ENCODE results near the gene POP4. TPM values are rescaled to one million over a fixed set of nuclear protein-coding genes. Genes with fewer than 3 reads are reported as not detected.

POP4 gene
- total and polyA plus RNA-seq, 2 of the 4 experiments (the other 2 are of a cell fraction) = 65.1 to 87.2 TPM

GRCh38 chr19:29625186-29625651 lies 19.1 kb downstream of the POP4 start:
- no peak overlapping the region for H2AK5ac ChIP-seq (ENCODE audit: low read depth, low read length)
- no peaks in the 10 kb centered on the region for H3K36me3 ChIP-seq (ENCODE audit: control insufficient read depth, insufficient read depth, low read length)
- H3K4me2 ChIP-seq (ENCODE audit: low read depth, low read length) = no peak overlapping the region
- dilution Hi-C loops (cut with HindIII; ENCODE audit: low sequenced_read_pairs, unreplicated experiment) (no loop called here), in situ Hi-C loops (cut with MboI; ENCODE audit: low sequenced_read_pairs) (no loop called here), intact Hi-C loops (cut with micrococcal nuclease) (no loop called here)
- H2BK5ac ChIP-seq (ENCODE audit: low read depth, low read length, poor library complexity, severe bottlenecking) = no peak overlapping the region
- H2BK120ac ChIP-seq (ENCODE audit: low read depth, low read length) = no peak overlapping the region
- no peak overlapping the region for H3K56ac ChIP-seq (ENCODE audit: extremely low read depth, insufficient read depth, low read length)
- H3K14ac ChIP-seq (replicated peaks; ENCODE audit: low read depth, low read length) = no peak overlapping the region
- POLR2A ChIA-PET (ENCODE audit: unreplicated experiment) = no interaction called here
- no peaks in the 10 kb centered on the region for H3K79me1 ChIP-seq (ENCODE audit: low read depth in 1 of 2, low read length in 2 of 2)
- H2BK20ac ChIP-seq (ENCODE audit: low read depth, low read length) = no peak overlapping the region
- no TSS peak for BruUV-seq (replicated peaks)
- 87% methylated on average over 8 of the region's 9 CpGs; no CpG with 5 or more reads in 1 of the 2 experiments for WGBS, 2 experiments (ENCODE audit: extremely low coverage in 2 of 2, insufficient read length in 1 of 2)
- TF ChIP-seq CTCF (conservative IDR thresholded peaks at IDR 0.05; ENCODE audit: low read depth, low read length) (no peak), BHLHE40 (IDR thresholded peaks at IDR 0.05; ENCODE audit: low read depth, low read length) (no peak), CHD1 (IDR thresholded peaks at IDR 0.05; ENCODE audit: low read depth, low read length) (no peak), POLR2A (IDR thresholded peaks at IDR 0.05; ENCODE audit: low read depth, low read length) (no peak), RCOR1 (IDR thresholded peaks at IDR 0.05; ENCODE audit: insufficient replicate concordance, low read length) (no peak), SMC3 (IDR thresholded peaks at IDR 0.05; ENCODE audit: low read depth, low read length) (no peak), RFX5 (IDR thresholded peaks at IDR 0.05; ENCODE audit: low read depth, low read length) (no peak), RAD21 (IDR thresholded peaks at IDR 0.05; ENCODE audit: low read length) (no peak), MXI1 (IDR thresholded peaks at IDR 0.05; ENCODE audit: borderline replicate concordance, low read depth, low read length) (no peak), ELK1 (IDR thresholded peaks at IDR 0.05; ENCODE audit: borderline replicate concordance, low read depth, low read length) (no peak), NFE2L2 (IDR thresholded peaks at IDR 0.05; ENCODE audit: low read depth, low read length) (no peak), MAFK (IDR thresholded peaks at IDR 0.05; ENCODE audit: low read depth, low read length) (no peak), CEBPB (IDR thresholded peaks at IDR 0.05; ENCODE audit: low read depth, low read length) (no peak), FOS (IDR thresholded peaks at IDR 0.05; ENCODE audit: low read depth, low read length) (no peak), MAZ (IDR thresholded peaks at IDR 0.05; ENCODE audit: borderline replicate concordance, low read depth, low read length) (no peak)
- TF ChIP-seq, protein P1, sequence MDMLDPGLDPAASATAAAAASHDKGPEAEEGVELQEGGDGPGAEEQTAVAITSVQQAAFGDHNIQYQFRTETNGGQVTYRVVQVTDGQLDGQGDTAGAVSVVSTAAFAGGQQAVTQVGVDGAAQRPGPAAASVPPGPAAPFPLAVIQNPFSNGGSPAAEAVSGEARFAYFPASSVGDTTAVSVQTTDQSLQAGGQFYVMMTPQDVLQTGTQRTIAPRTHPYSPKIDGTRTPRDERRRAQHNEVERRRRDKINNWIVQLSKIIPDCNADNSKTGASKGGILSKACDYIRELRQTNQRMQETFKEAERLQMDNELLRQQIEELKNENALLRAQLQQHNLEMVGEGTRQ (IDR thresholded peaks at IDR 0.05; ENCODE audit: low read depth, low read length) = no peak
- no peak overlapping the region for H4K91ac ChIP-seq (ENCODE audit: insufficient read depth, low read depth, low read length)
- H3K4ac ChIP-seq (ENCODE audit: low read depth, low read length) = no peak overlapping the region
- no peaks in the 10 kb centered on the region for H4K20me1 ChIP-seq (ENCODE audit: insufficient read depth, low read length)
- CTCF ChIA-PET = no interaction called here
- H4K8ac ChIP-seq (ENCODE audit: low read depth in 2 of 2, low read length in 2 of 2) = no peak overlapping the region
- H2AFZ ChIP-seq (replicated peaks; ENCODE audit: low read length, poor library complexity) = no peak overlapping the region
- no peaks in the 10 kb centered on the region for H3K4me1 ChIP-seq (ENCODE audit: control insufficient read depth, insufficient read depth, low read length)
- no peaks in the 10 kb centered on the region for H3K9me1 ChIP-seq (ENCODE audit: insufficient read depth, low read length)
- no peak overlapping the region for H4K5ac ChIP-seq (ENCODE audit: low read depth, low read length)
- no peak overlapping the region for H3K9ac ChIP-seq (ENCODE audit: low read depth, low read length)
- no peak overlapping the region for H3K27ac ChIP-seq (ENCODE audit: insufficient read depth, low read length)
- no peak overlapping the region for H2AK9ac ChIP-seq (replicated peaks; ENCODE audit: low read depth, low read length, poor library complexity)
- DNase-seq (no peak), ATAC-seq (ENCODE audit: low read depth) (no peak)
- H3K23ac ChIP-seq (ENCODE audit: low read depth, low read length) = no peak overlapping the region
- H2BK15ac ChIP-seq (ENCODE audit: low read depth, low read length) = no peak overlapping the region
- no peaks in the 10 kb centered on the region; the same call in 1 of the 2 replicates for H3K27me3 ChIP-seq (ENCODE audit: control insufficient read depth, insufficient read depth, low read length)
- H3K18ac ChIP-seq (ENCODE audit: low read depth, low read length) = no peak overlapping the region
- no peaks in the 10 kb centered on the region for H3K9me3 ChIP-seq (ENCODE audit: control insufficient read depth, insufficient read depth, low read length)
- no peak overlapping the region for H3K4me3 ChIP-seq (ENCODE audit: insufficient read depth, low read depth, low read length)
